Measurements from ENCODE around the gene NOTCH1. TPM values are rescaled to one million over a fixed set of nuclear protein-coding genes. Genes with fewer than 3 reads are reported as not detected.

NOTCH1 gene
- polyA plus RNA-seq, 2 of the 4 experiments (the other 2 are of a cell fraction), result 0.88 to 5.7 TPM

GRCh38 chr9:136489731-136490130 is 56.1 kb downstream of the NOTCH1 start:
- ATAC-seq (no peak), FAIRE-seq (no peak), DNase-seq (ENCODE audit: low read depth in 1 of 2, low spot score in 1 of 2) (no peak)
- Histone ChIP-seq H3K4me2 (no peak overlapping the region), H3K27ac (no peak overlapping the region), H3K4me3 (no peak overlapping the region), H3K4me1 (peaks cover 5% of the 10 kb centered on the region), H3K9me3 (no peaks in the 10 kb centered on the region)
- ChIA-PET POLR2A (no interaction called here), CTCF (interaction anchor here (0.7 to 9.1 kb wide), 23 partner anchors 11 to 208 kb away, joined by 3 to 776 read pairs (median 6); no protein-coding TSS in a partner anchor)
- 73% methylated on average over 17 of the region's 17 CpGs for WGBS (ENCODE audit: missing lambda C conversion rate)
- TF ChIP-seq JUN (IDR thresholded peaks at IDR 0.05), result no peak
- no peak for TF ChIP-seq HOXB13 (CRISPR knock-in tag; IDR thresholded peaks at IDR 0.05; ENCODE audit: low read depth)
- TF ChIP-seq REST (IDR thresholded peaks at IDR 0.05), result no peak
- TF ChIP-seq HDAC2 (IDR thresholded peaks at IDR 0.05), result no peak
- no peak for TF ChIP-seq CEBPB (IDR thresholded peaks at IDR 0.05)
- no peak for TF ChIP-seq RAD21 (conservative IDR thresholded peaks at IDR 0.05 in 1 of 2, IDR thresholded peaks at IDR 0.05 in 1 of 2)
- no peak for TF ChIP-seq SREBF2 (IDR thresholded peaks at IDR 0.05)
- TF ChIP-seq NPAS2 (CRISPR knock-in tag; IDR thresholded peaks at IDR 0.05; ENCODE audit: borderline replicate concordance), result no peak
- no peak for TF ChIP-seq TFCP2L1 (CRISPR knock-in tag; IDR thresholded peaks at IDR 0.05)
- no peak for TF ChIP-seq FOSB (CRISPR knock-in tag; IDR thresholded peaks at IDR 0.05)
- TF ChIP-seq ESRRA (IDR thresholded peaks at IDR 0.05; ENCODE audit: borderline replicate concordance, low read length), result no peak
- no peak for TF ChIP-seq RNF2 (IDR thresholded peaks at IDR 0.05; ENCODE audit: borderline replicate concordance, low read depth)
- TF ChIP-seq HOXB5 (CRISPR knock-in tag; IDR thresholded peaks at IDR 0.05), result no peak
- TF ChIP-seq MYC (IDR thresholded peaks at IDR 0.05; ENCODE audit: borderline replicate concordance, low read length), result no peak
- no peak for TF ChIP-seq HMGXB4 (CRISPR knock-in tag; IDR thresholded peaks at IDR 0.05; ENCODE audit: borderline replicate concordance)
- TF ChIP-seq BCL3 (IDR thresholded peaks at IDR 0.05), result no peak
- TF ChIP-seq ZNF302 (CRISPR knock-in tag; IDR thresholded peaks at IDR 0.05), result no peak

DNA sequence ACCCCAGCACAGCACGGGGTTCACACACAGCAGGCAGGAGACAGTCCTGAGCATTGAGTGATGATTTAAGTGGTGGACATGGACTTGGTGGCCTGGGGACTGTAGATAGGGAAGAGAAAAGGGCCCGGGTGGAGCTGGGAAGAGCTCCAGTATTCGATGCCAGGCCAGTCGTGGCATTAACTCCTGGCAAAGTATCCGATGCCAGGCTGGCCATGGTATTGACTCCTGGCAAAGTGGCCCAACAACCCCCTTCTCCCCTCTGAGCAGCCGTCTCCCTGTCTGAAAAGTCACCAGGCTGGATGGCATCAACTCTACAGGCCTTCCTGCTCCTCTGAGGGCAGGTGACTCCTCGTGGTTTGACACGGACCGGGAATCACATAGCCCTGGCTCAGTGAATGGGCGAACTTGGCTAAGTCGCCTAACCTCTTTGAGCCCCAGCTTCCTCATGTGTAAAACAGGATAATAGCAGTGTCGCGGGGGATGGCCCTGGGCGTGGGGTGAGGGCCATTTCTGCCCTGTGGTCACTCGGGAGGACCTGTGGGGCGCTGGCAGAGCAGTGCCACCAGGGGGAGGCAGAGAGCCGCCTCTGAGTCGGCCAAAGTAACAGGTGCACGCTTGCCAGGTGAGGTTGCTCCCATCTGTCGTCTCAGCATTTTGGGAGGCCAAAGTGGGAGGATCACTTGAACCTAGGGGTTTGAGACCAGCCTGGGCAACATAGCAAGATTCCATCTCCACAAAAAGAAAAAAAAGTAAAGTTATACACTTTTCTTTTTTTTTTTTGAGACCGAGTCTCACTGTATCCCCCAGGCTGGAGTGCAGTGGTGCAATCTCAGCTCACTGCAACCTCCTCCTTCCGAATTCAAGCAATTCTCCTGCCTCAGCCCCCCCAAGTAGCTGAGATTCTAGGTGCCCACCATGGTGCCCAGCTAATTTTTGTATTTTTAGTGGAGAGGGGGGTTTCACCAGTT is 57.3 kb downstream of the NOTCH1 start:
- ChIA-PET POLR2A (no interaction called here), CTCF (interaction anchor here (0.6 to 9.1 kb wide), 65 partner anchors 8 to 241 kb away, joined by 3 to 776 read pairs (median 5); no protein-coding TSS in a partner anchor)
- Histone ChIP-seq H3K27ac (no peak overlapping the region), H3K4me1 (peaks cover 9% of the 10 kb centered on the region), H3K4me2 (no peak overlapping the region), H3K9me3 (no peaks in the 10 kb centered on the region), H3K4me3 (no peak overlapping the region)
- FAIRE-seq (no peak), DNase-seq (ENCODE audit: low read depth in 1 of 2, low spot score in 1 of 2) (peak; percentile 54 to 57), ATAC-seq (peak; percentile 35 to 58; a peak in 4 of 6 replicates)
- WGBS (ENCODE audit: missing lambda C conversion rate), result 29% methylated on average over 20 of the region's 22 CpGs
- TF ChIP-seq RAD21 (conservative IDR thresholded peaks at IDR 0.05 in 1 of 2, IDR thresholded peaks at IDR 0.05 in 1 of 2) (peak; percentile 98), CBX8 (IDR thresholded peaks at IDR 0.05) (no peak), FOSL2 (IDR thresholded peaks at IDR 0.05) (no peak), FOSL2 (CRISPR knock-in tag; IDR thresholded peaks at IDR 0.05) (no peak), RFX5 (IDR thresholded peaks at IDR 0.05) (no peak), HOXA7 (CRISPR knock-in tag; IDR thresholded peaks at IDR 0.05) (no peak), REST (IDR thresholded peaks at IDR 0.05) (no peak), CHD2 (IDR thresholded peaks at IDR 0.05; ENCODE audit: low read length, partially characterized antibody) (no peak), EP300 (IDR thresholded peaks at IDR 0.05) (no peak), BHLHE40 (IDR thresholded peaks at IDR 0.05; ENCODE audit: low read depth, low read length) (no peak)
- TF ChIP-seq, protein P1, sequence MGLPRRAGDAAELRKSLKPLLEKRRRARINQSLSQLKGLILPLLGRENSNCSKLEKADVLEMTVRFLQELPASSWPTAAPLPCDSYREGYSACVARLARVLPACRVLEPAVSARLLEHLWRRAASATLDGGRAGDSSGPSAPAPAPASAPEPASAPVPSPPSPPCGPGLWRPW (IDR thresholded peaks at IDR 0.05), result no peak
